HCT116 (cell line): Measurements from ENCODE around the gene KRT79. TPM values are rescaled to one million over a fixed set of nuclear protein-coding genes. Genes with fewer than 3 reads are reported as not detected.

ENCODE experiments used
- ATAC-seq: fragments of 200-7000 bp; cut with Tn5 transposase; 2 replicates; pipeline ENCODE4 v1.9.1; 2020; ENCODE audit warnings: mild to moderate bottlenecking, moderate library complexity
- BruUV-seq: library from RNA; stranded (reverse); fragments of 400-500 nt; replicated peaks from 2 replicates; lab custom pipeline; 2021; lab: Mats Ljungman, UMichigan
- CTCF ChIA-PET: fragments of 300-600 bp; sonication (Branson Sonifier 250); formaldehyde crosslinking; loops from one replicate; lab custom pipeline; 2021; ENCODE audit warnings: antibody characterized with exemption; lab: Charles Lee
- POLR2A ChIA-PET: fragments of 300-600, 350-600 bp; sonication (Branson Sonifier 250); formaldehyde crosslinking; loops from one replicate; lab custom pipeline; 2021; ENCODE audit warnings: antibody characterized with exemption; lab: Charles Lee
- RAD21 ChIA-PET, 2 experiments: fragments of 300-600 bp; sonication (Branson Sonifier 250); formaldehyde crosslinking; loops; one replicate each; lab custom pipeline; 2023; ENCODE audit warnings: low total read pairs in 2 of 2; ENCODE audit not compliant: uncharacterized antibody in 2 of 2, unreplicated experiment in 2 of 2, low non-redundant PET in 1 of 2; lab: Charles Lee
- DNase-seq: peaks from one replicate; pipeline ENCODE4 v3.0.0-alpha.2; 2010; ENCODE audit warnings: low read depth, low spot score
- H2AFZ ChIP-seq: fragments of 200-600 bp; shearing (Covaris generic), sonication (generic); 2 replicates; pipeline ENCODE4 v1.6.1; 2017; ENCODE audit warnings: low read depth, mixed run types, mixed read lengths, antibody characterized with exemption, low read length; ENCODE audit not compliant: poor library complexity, severe bottlenecking
- H3K27ac ChIP-seq: 2 replicates; pipeline ENCODE4 v1.5.1; 2012; ENCODE audit warnings: low read depth, low read length
- H3K27me3 ChIP-seq: fragments of 200-600 bp; sonication (generic); 2 replicates; pipeline ENCODE4 v1.6.1; 2016; ENCODE audit warnings: mixed run types, low read length, mixed read lengths; ENCODE audit not compliant: insufficient read depth
- H3K36me3 ChIP-seq, 2 experiments: fragments of 200-500 bp in 1 of 2; fragments of 200-600 bp in 1 of 2; sonication (Bioruptor generic) in 1 of 2; sonication (generic) in 1 of 2; 2 replicates each; pipeline versions ENCODE4 v1.5.1 to v1.6.1; 2014 to 2016; ENCODE audit warnings: low read length in 2 of 2, inconsistent platforms in 1 of 2, mixed read lengths in 1 of 2, mixed run types in 1 of 2; ENCODE audit not compliant: insufficient read depth in 2 of 2, control insufficient read depth in 1 of 2
- H3K4me1 ChIP-seq, 2 experiments: fragments of 200-600 bp in 1 of 2; sonication (generic) in 1 of 2; 2 replicates each; pipeline versions ENCODE4 v1.5.1 to v1.6.1; 2012 to 2017; ENCODE audit warnings: low read length in 2 of 2, inconsistent platforms in 1 of 2, mild to moderate bottlenecking in 1 of 2, mixed read lengths in 1 of 2, mixed run types in 1 of 2, moderate library complexity in 1 of 2; ENCODE audit not compliant: insufficient read depth in 2 of 2, control insufficient read depth in 1 of 2
- H3K4me2 ChIP-seq: fragments of 200-600 bp; sonication (generic); 2 replicates; pipeline ENCODE4 v1.6.1; 2017; ENCODE audit warnings: mixed run types, low read length, mixed read lengths
- H3K4me3 ChIP-seq, 2 experiments: fragments of 200-600 bp in 1 of 2; sonication (generic) in 1 of 2; replicated peaks in 1 of 2; 2 replicates each; pipeline ENCODE4 v1.5.1; 2011 to 2016; ENCODE audit warnings: low read length in 2 of 2, control low read depth in 1 of 2, low read depth in 1 of 2, mild to moderate bottlenecking in 1 of 2, mixed read lengths in 1 of 2, mixed run types in 1 of 2
- H3K79me2 ChIP-seq: fragments of 200-600 bp; sonication (generic); 2 replicates; pipeline ENCODE4 v1.6.1; 2017; ENCODE audit warnings: mild to moderate bottlenecking, mixed run types, low read length, moderate library complexity, mixed read lengths; ENCODE audit not compliant: insufficient read depth
- H3K9ac ChIP-seq: fragments of 200-600 bp; sonication (generic); 2 replicates; pipeline ENCODE4 v1.6.1; 2016; ENCODE audit warnings: low read length, mixed read lengths
- H3K9me2 ChIP-seq: fragments of 200-600 bp; sonication (generic), shearing (Covaris generic); 2 replicates; pipeline ENCODE4 v1.6.1; 2017; ENCODE audit warnings: mixed run types, mild to moderate bottlenecking, moderate library complexity; ENCODE audit not compliant: insufficient read depth
- H3K9me3 ChIP-seq, 2 experiments: fragments of 200-500 bp in 1 of 2; fragments of 200-600 bp in 1 of 2; sonication (Bioruptor generic) in 1 of 2; sonication (generic) in 1 of 2; 2 replicates each; pipeline ENCODE4 v1.6.1; 2014 to 2017; ENCODE audit warnings: low read length in 2 of 2, mixed read lengths in 2 of 2, inconsistent platforms in 1 of 2, low read depth in 1 of 2, mild to moderate bottlenecking in 1 of 2, mixed run types in 1 of 2, moderate library complexity in 1 of 2; ENCODE audit not compliant: control insufficient read depth in 1 of 2, insufficient read depth in 1 of 2
- H4K20me1 ChIP-seq: fragments of 200-600 bp; sonication (generic), shearing (Covaris generic); 2 replicates; pipeline ENCODE4 v1.6.1; 2017; ENCODE audit warnings: mixed run types, mild to moderate bottlenecking, moderate library complexity; ENCODE audit not compliant: insufficient read depth
- CBX3 ChIP-seq: IDR thresholded peaks from 2 replicates; pipeline ENCODE4 v1.6.1; 2012; ENCODE audit warnings: low read depth
- CTCF ChIP-seq, 3 experiments: fragments of 200-600 bp in 1 of 3; sonication (generic) in 1 of 3; IDR thresholded peaks in 2 of 3; conservative IDR thresholded peaks in 1 of 3; 2 replicates each; pipeline ENCODE4 v1.5.1; 2012 to 2017; ENCODE audit warnings: low read depth in 2 of 3, low read length in 2 of 3, antibody characterized with exemption in 1 of 3, borderline replicate concordance in 1 of 3, control low read depth in 1 of 3, mild to moderate bottlenecking in 1 of 3, mixed read lengths in 1 of 3, mixed run types in 1 of 3, moderate library complexity in 1 of 3; ENCODE audit not compliant: insufficient read depth in 1 of 3
- EGR1 ChIP-seq: IDR thresholded peaks from 2 replicates; pipeline ENCODE4 v1.6.1; 2012; ENCODE audit warnings: low read depth
- ELF1 ChIP-seq: IDR thresholded peaks from 2 replicates; pipeline ENCODE4 v1.6.1; 2012; ENCODE audit warnings: low read depth, borderline replicate concordance
- EZH2 ChIP-seq: fragments of 200-600 bp; sonication (generic); IDR thresholded peaks from 2 replicates; pipeline ENCODE4 v1.6.1; 2017; ENCODE audit warnings: antibody characterized with exemption, mixed run types
- EZH2phosphoT487 ChIP-seq: fragments of 200-600 bp; IDR thresholded peaks from 2 replicates; pipeline ENCODE4 v1.6.1; 2018; ENCODE audit warnings: antibody characterized with exemption, borderline replicate concordance
- JUND ChIP-seq: IDR thresholded peaks from 2 replicates; pipeline ENCODE4 v1.6.1; 2012
- POLR2A ChIP-seq: IDR thresholded peaks from 2 replicates; pipeline ENCODE4 v1.7.0; 2011; ENCODE audit warnings: borderline replicate concordance; ENCODE audit not compliant: insufficient read depth, insufficient read length; ENCODE audit errors: extremely low read depth
- RAD21 ChIP-seq: IDR thresholded peaks from 2 replicates; pipeline ENCODE4 v1.6.1; 2012; ENCODE audit warnings: low read depth, mild to moderate bottlenecking
- SIN3A ChIP-seq: IDR thresholded peaks from 2 replicates; pipeline ENCODE4 v1.6.1; 2012; ENCODE audit warnings: low read depth
- SP1 ChIP-seq: IDR thresholded peaks from 2 replicates; pipeline ENCODE4 v1.6.1; 2012; ENCODE audit warnings: low read depth
- YY1 ChIP-seq: IDR thresholded peaks from 2 replicates; pipeline ENCODE4 v1.6.1; 2011; ENCODE audit warnings: low read length, low read depth, moderate library complexity, mild to moderate bottlenecking; ENCODE audit not compliant: insufficient replicate concordance; ENCODE audit errors: extremely low read depth
- ZBTB33 ChIP-seq: IDR thresholded peaks from 2 replicates; pipeline ENCODE4 v1.6.1; 2011; ENCODE audit warnings: mild to moderate bottlenecking, low read length, moderate library complexity; ENCODE audit not compliant: insufficient replicate concordance; ENCODE audit errors: extremely low read depth
- ZFX ChIP-seq: fragments of 450-650 bp; IDR thresholded peaks from 2 replicates; pipeline ENCODE4 v1.6.1; 2017
- intact Hi-C: fragments of 100-400 bp; cut with micrococcal nuclease; formaldehyde crosslinking; loops from 2 replicates; pipeline ENCODE4 v1.10.0; 2022
- total RNA-seq: library from RNA; stranded (reverse); gene quantifications from one replicate; pipeline ENCODE4 v1.2.1, GENCODE V29; 2021; ENCODE audit not compliant: unreplicated experiment

Gene KRT79
- total RNA-seq, 1 experiment from 2014 or later = not detected

DNA sequence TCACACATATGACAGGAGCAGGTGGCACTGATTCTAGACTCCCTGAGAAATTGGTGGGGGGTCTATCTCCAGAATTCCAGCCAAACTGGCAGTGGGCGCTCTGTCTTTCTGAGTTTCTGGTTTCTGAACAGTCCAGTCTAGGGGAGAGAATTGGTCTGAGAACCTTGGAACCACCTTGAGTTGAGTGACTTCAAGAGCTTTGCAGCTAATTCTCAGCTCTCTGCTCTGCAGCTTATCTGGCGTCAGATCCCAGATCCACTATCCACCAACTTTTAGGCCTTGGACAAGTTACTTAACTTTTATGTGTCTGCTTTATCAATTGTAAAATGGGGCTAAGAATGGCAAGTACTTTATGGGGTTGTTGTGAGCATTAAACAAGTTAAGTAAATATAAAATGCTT lies 55.3 kb downstream of the KRT79 start:
- Histone ChIP-seq H3K4me2 (no peak overlapping the region), H3K9me2 (no peaks in the 10 kb centered on the region), H3K4me3 (no peak overlapping the region), H3K27ac (no peak overlapping the region), H3K79me2 (no peaks in the 10 kb centered on the region), H2AFZ (no peak overlapping the region), H3K9ac (no peak overlapping the region), H3K27me3 (peaks cover 30% of the 10 kb centered on the region), H4K20me1 (no peaks in the 10 kb centered on the region), H3K36me3 (no peaks in the 10 kb centered on the region), H3K4me1 (no peaks in the 10 kb centered on the region), H3K9me3 (no peaks in the 10 kb centered on the region)
- no TSS peak for BruUV-seq
- TF ChIP-seq RAD21 (no peak), ELF1 (no peak), ZFX (no peak), CBX3 (no peak), JUND (no peak), YY1 (no peak), EZH2phosphoT487 (no peak), SP1 (no peak), POLR2A (no peak), CTCF (IDR thresholded peaks at IDR 0.05 in 2 of 3, conservative IDR thresholded peaks at IDR 0.05 in 1 of 3; ENCODE audit: borderline replicate concordance in 1 of 3, insufficient read depth in 1 of 3, low read depth in 2 of 3, low read length in 2 of 3) (no peak), EGR1 (no peak), SIN3A (no peak), ZBTB33 (no peak), EZH2 (no peak)
- DNase-seq = no peak
- CTCF ChIA-PET = no interaction called here
- intact Hi-C loops = no loop called here
- ATAC-seq = no peak
- RAD21 ChIA-PET = no interaction called here
- POLR2A ChIA-PET = no interaction called here
